ENCODE data around the gene CCNB2.
A peak's percentile ranks its signal among the peaks of the same experiment; 100 is the strongest.
"Not testable (repeated sequence)": the region's sequence is repeated elsewhere in the genome, so short reads cannot be mapped to it uniquely, and the experiment has no call there.

Gene CCNB2

DNA sequence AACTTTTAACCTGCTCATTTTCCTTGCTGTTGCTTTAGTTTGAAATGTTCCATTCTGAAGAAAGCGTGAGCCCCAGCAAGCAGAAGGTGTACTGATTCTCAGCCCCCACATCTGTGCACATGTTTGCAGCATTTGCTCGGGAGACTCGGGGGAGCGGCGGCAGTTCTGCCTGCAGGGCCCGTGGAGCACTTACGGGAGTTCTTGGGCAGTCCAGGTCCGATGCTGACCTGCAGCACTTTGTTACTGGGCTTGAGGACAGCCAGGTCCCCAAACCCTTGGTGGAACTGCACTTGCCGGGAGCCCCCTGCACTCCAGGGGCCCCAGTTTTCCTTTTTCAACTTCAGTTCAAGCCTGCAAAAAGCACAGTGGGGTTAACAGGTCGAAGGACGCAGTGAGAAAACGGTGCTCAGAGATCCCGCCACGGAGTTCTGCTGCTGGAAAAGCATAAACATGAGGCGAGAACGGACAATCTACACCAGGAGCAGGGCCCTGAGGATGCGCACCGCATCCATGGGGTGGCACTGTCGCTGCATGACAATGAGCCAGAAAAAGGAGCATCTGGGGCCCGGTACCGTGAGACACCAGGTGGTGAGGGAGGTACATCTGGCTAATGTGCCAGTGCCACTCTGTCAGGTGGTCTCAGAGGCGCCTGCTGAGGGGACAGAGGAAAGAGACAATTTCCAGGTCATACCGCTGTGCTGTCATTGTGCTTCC lies 56.1 kb downstream of the CCNB2 start:
- TF ChIP-seq, protein P1, sequence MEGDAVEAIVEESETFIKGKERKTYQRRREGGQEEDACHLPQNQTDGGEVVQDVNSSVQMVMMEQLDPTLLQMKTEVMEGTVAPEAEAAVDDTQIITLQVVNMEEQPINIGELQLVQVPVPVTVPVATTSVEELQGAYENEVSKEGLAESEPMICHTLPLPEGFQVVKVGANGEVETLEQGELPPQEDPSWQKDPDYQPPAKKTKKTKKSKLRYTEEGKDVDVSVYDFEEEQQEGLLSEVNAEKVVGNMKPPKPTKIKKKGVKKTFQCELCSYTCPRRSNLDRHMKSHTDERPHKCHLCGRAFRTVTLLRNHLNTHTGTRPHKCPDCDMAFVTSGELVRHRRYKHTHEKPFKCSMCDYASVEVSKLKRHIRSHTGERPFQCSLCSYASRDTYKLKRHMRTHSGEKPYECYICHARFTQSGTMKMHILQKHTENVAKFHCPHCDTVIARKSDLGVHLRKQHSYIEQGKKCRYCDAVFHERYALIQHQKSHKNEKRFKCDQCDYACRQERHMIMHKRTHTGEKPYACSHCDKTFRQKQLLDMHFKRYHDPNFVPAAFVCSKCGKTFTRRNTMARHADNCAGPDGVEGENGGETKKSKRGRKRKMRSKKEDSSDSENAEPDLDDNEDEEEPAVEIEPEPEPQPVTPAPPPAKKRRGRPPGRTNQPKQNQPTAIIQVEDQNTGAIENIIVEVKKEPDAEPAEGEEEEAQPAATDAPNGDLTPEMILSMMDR (IDR thresholded peaks at IDR 0.05; ENCODE audit: low read depth, low read length, missing control alignments), result peak; percentile 78
- in situ Hi-C loops (cut with HindIII; ENCODE audit: low pct_ligation_motif_present, low sequenced_read_pairs), result no loop called here
- Histone ChIP-seq H3K27me3 (replicated peaks) (no peaks in the 10 kb centered on the region), H3K4me3 (ENCODE audit: low read depth, low read length) (no peak overlapping the region), H3K27ac (no peak overlapping the region), H3K36me3 (replicated peaks) (peaks cover 66% of the 10 kb centered on the region)
- DNase-seq, result no peak

DNA sequence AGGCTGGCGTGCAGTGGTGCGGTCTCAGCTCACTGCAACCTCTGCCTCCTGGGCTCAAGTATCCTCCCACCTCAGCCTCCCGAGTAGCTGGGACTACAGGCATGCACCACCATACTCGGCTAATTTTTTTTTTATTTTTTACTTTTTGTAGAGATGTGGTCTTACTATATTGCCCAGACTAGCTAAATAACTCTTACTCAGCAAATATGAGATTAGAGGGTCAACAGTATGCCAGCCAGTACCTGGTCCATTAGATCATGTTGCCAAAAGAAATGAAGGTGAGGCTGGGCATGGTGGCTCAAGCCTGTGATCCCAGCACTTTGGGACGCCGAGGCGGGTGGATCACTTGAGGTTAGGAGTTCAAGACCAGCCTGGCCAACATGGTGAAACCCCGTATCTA lies 57.1 kb downstream of the CCNB2 start:
- H3K4me3 ChIP-seq (ENCODE audit: low read depth, low read length); H3K27ac ChIP-seq; DNase-seq; H3K27me3 ChIP-seq (replicated peaks); in situ Hi-C loops (cut with HindIII; ENCODE audit: low pct_ligation_motif_present, low sequenced_read_pairs): not testable (repeated sequence)
- peaks cover 58% of the 10 kb centered on the region for H3K36me3 ChIP-seq (replicated peaks)

DNA sequence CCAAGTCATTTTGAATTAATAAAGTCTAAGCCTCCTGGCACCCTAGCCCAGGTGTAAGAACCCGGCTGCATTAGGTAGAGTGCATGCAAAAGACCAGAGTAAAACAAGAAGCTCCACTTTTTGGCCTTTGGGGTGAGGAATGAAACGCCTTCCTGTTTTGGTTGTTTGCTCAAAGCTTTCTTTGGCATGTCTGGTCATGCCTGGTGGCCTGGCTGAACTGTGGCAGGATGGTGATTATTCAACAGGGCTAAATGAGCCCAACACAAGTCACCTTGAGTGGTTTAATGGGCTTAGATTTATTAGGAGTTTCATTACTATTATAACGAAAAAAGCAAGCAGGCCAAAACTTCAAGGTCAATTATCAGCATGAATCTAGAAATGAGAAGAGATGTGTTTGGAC lies 60.8 kb downstream of the CCNB2 start:
- Histone ChIP-seq H3K27ac (peak overlapping the region; percentile 23), H3K4me3 (ENCODE audit: low read depth, low read length) (no peak overlapping the region), H3K36me3 (replicated peaks) (peaks cover 31% of the 10 kb centered on the region)

DNA sequence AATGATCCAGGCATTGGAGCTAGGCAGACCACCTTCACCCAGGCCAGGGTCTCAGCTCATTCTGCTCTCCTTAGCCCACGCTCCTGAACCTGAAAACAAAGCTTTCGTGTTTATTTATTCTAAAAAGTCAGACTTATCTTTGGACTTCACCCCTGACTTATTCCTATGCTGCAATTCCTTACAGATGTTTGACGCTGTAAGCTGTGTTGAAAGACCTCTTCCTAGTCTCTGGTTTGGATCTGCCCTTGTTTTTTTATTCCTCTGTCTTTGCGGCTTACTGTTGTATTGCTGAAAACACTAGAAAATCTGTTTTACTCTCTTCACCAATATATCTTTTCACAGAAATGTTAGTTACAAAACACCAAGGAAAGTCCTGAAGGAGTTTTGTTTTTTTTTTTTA lies 61.2 kb downstream of the CCNB2 start:
- TF ChIP-seq, protein P1 (IDR thresholded peaks at IDR 0.05; ENCODE audit: low read depth, low read length, missing control alignments), result no peak
- no peaks in the 10 kb centered on the region for H3K27me3 ChIP-seq (replicated peaks)
- H3K4me3 ChIP-seq (ENCODE audit: low read depth, low read length), result no peak overlapping the region
- in situ Hi-C loops (cut with HindIII; ENCODE audit: low pct_ligation_motif_present, low sequenced_read_pairs), result no loop called here
- DNase-seq, result no peak
- peak overlapping the region; percentile 23 for H3K27ac ChIP-seq
- H3K36me3 ChIP-seq (replicated peaks), result peaks cover 31% of the 10 kb centered on the region

More for the DNA sequence above, 60.8 kb downstream of the CCNB2 start:
- TF ChIP-seq, protein P1 (IDR thresholded peaks at IDR 0.05; ENCODE audit: low read depth, low read length, missing control alignments), result no peak
- H3K27me3 ChIP-seq (replicated peaks), result no peaks in the 10 kb centered on the region
- in situ Hi-C loops (cut with HindIII; ENCODE audit: low pct_ligation_motif_present, low sequenced_read_pairs), result no loop called here
- DNase-seq, result no peak

DNA sequence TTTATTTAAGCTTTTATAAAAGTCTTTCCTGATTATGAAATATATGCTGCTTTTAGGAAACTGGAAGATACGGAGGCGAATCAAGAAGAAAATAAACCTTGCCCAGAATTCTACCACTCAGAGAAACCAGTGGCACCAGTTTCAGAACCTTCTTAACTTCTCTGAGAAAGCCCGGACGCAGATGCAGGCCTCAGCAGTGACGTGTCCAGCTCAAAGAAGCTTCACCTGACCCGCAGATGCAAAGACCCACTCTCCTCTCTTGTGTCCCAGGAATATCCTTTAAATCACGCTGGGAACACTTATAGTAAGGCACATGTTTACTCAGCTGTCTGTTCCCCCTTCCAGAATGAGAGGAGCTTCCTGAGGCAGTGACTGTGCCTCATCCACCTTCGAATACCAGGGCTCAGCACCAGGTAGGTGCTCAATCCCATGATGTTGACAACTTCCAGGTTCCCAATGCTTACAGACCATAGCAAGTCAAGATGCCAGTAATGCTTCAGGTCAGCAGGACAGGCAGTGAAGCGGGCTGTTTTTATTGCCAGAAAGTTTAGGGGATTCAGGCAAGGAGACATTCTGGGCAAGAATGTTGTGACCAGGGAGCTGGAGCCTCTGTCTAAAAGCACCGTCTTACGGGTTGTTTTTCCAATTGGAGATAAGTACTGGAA lies 61.8 kb downstream of the CCNB2 start:
- no peak for DNase-seq
- Histone ChIP-seq H3K4me3 (ENCODE audit: low read depth, low read length) (no peak overlapping the region), H3K36me3 (replicated peaks) (peaks cover 27% of the 10 kb centered on the region), H3K27me3 (replicated peaks) (no peaks in the 10 kb centered on the region), H3K27ac (no peak overlapping the region)
- in situ Hi-C loops (cut with HindIII; ENCODE audit: low pct_ligation_motif_present, low sequenced_read_pairs), result no loop called here
- TF ChIP-seq, protein P1 (IDR thresholded peaks at IDR 0.05; ENCODE audit: low read depth, low read length, missing control alignments), result no peak

DNA sequence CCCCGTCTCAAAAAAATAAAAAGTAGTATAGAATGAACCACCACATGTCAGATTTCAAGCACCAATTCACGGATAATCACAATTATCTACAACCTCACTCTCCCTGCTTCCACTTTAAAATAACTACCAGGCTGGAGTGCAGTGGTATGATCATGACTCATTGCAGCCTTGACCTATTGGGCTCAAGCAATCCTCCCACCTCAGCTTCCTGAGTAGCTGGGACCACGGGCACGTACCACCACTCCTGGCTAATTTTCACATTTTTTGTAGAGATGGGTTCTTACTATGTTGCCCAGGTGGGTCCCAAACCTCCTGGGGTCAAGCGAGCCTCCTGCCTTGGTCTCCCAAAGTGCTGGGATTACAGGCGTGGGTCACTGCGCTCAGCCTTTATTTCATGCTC lies 63.6 kb downstream of the CCNB2 start:
- DNase-seq, result peak; percentile 78
- in situ Hi-C loops (cut with HindIII; ENCODE audit: low pct_ligation_motif_present, low sequenced_read_pairs), result no loop called here
- H3K4me3 ChIP-seq (ENCODE audit: low read depth, low read length), result no peak overlapping the region
- no peaks in the 10 kb centered on the region for H3K27me3 ChIP-seq (replicated peaks)
- TF ChIP-seq, protein P1 (IDR thresholded peaks at IDR 0.05; ENCODE audit: low read depth, low read length, missing control alignments), result no peak
- peak overlapping the region; percentile 86 for H3K27ac ChIP-seq
- peaks cover 26% of the 10 kb centered on the region for H3K36me3 ChIP-seq (replicated peaks)

Measured in brain microvascular endothelial cell (primary cell).